PC-3 (cell line): ENCODE results near the gene HIVEP3. TPM values are rescaled to one million over a fixed set of nuclear protein-coding genes. Genes with fewer than 3 reads are reported as not detected.

Source experiments
- ATAC-seq: fragments of 200-7000 bp; cut with Tn5 transposase; 2 replicates; pipeline ENCODE4 v1.9.1; 2020; ENCODE audit warnings: mild to moderate bottlenecking, moderate library complexity
- BruUV-seq: library from RNA; stranded (reverse); fragments of 400-500 nt; replicated peaks from 2 replicates; lab custom pipeline; 2021; lab: Mats Ljungman, UMichigan
- CTCF ChIA-PET: fragments of 300-600 bp; sonication (Branson Sonifier 250); formaldehyde crosslinking; loops from one replicate; lab custom pipeline; 2022; ENCODE audit warnings: antibody characterized with exemption; lab: Charles Lee
- POLR2A ChIA-PET: fragments of 300-600 bp; sonication (Branson Sonifier 250); formaldehyde crosslinking; loops from one replicate; lab custom pipeline; 2022; ENCODE audit warnings: antibody characterized with exemption; ENCODE audit not compliant: unreplicated experiment; lab: Charles Lee
- DNase-seq: peaks from one replicate; pipeline ENCODE4 v3.0.0-alpha.2; 2015
- H2AFZ ChIP-seq: fragments of 300-600 bp; sonication (generic); 2 replicates; pipeline ENCODE4 v1.6.0; 2016; ENCODE audit warnings: antibody characterized with exemption, low read length
- H3F3A ChIP-seq: fragments of 300-600 bp; sonication (generic); one replicate; pipeline ENCODE4 v1.6.0; 2017; ENCODE audit warnings: antibody characterized with exemption, low read length, control low read depth, mild to moderate bottlenecking; ENCODE audit not compliant: unreplicated experiment
- H3K27ac ChIP-seq: fragments of 300-600 bp; sonication (generic); 2 replicates; pipeline ENCODE4 v1.5.1; 2016; ENCODE audit warnings: mild to moderate bottlenecking, low read length
- H3K27me3 ChIP-seq: fragments of 300-600 bp; sonication (generic); 2 replicates; pipeline ENCODE4 v1.6.1; 2016; ENCODE audit warnings: low read length, mixed read lengths
- H3K36me3 ChIP-seq: fragments of 300-600 bp; sonication (generic); 2 replicates; pipeline ENCODE4 v1.6.1; 2016; ENCODE audit warnings: low read depth, mixed run types, low read length, mixed read lengths
- H3K4me1 ChIP-seq: fragments of 300-600 bp; sonication (generic); 2 replicates; pipeline ENCODE4 v1.5.1; 2016; ENCODE audit warnings: low read length; ENCODE audit not compliant: insufficient read depth
- H3K4me2 ChIP-seq: fragments of 300-600 bp; sonication (generic); 2 replicates; pipeline ENCODE4 v1.6.0; 2016; ENCODE audit warnings: low read length
- H3K4me3 ChIP-seq: fragments of 300-600 bp; sonication (generic); 2 replicates; pipeline ENCODE4 v1.5.1; 2016; ENCODE audit warnings: mild to moderate bottlenecking, low read length, mixed read lengths
- H3K79me2 ChIP-seq: fragments of 300-600 bp; sonication (generic); 2 replicates; pipeline ENCODE4 v1.6.1; 2017; ENCODE audit warnings: low read length, mixed read lengths
- H3K9ac ChIP-seq: fragments of 300-600 bp; sonication (generic); 2 replicates; pipeline ENCODE4 v1.6.0; 2016; ENCODE audit warnings: mild to moderate bottlenecking, low read length
- H3K9me2 ChIP-seq: fragments of 300-600 bp; sonication (generic); replicated peaks from 2 replicates; pipeline ENCODE4 v1.6.1; 2016; ENCODE audit warnings: mixed run types, low read length, mixed read lengths
- H3K9me3 ChIP-seq: fragments of 300-600 bp; sonication (generic); 2 replicates; pipeline ENCODE4 v1.6.1; 2016; ENCODE audit warnings: low read length, mixed read lengths
- H4K20me1 ChIP-seq: fragments of 300-600 bp; sonication (generic); 2 replicates; pipeline ENCODE4 v1.6.1; 2016; ENCODE audit warnings: low read length, mixed read lengths
- CTCF ChIP-seq: fragments of 300-600 bp; sonication (generic); conservative IDR thresholded peaks from 2 replicates; pipeline ENCODE4 v1.5.1; 2017; ENCODE audit warnings: antibody characterized with exemption, low read depth, mild to moderate bottlenecking, low read length
- EZH2 ChIP-seq: fragments of 300-600 bp; sonication (generic); IDR thresholded peaks from one replicate; pipeline ENCODE4 v1.6.1; 2017; ENCODE audit warnings: antibody characterized with exemption, mild to moderate bottlenecking, low read length; ENCODE audit not compliant: unreplicated experiment
- EZH2phosphoT487 ChIP-seq: fragments of 300-600 bp; sonication (generic); IDR thresholded peaks from 2 replicates; pipeline ENCODE4 v1.6.1; 2018; ENCODE audit warnings: mild to moderate bottlenecking, antibody characterized with exemption, low read length, borderline replicate concordance
- intact Hi-C: fragments of 100-400 bp; cut with micrococcal nuclease; formaldehyde crosslinking; loops from 2 replicates; pipeline ENCODE4 v1.9.0; 2023
- total RNA-seq: library from RNA; depleted of rRNA; stranded (reverse); fragments of >200 nt; gene quantifications from 2 replicates; pipeline ENCODE4 v1.2.3, GENCODE V29; 2014

Gene HIVEP3
- total RNA-seq, 1 experiment from 2014 or later: 9.8 TPM

DNA sequence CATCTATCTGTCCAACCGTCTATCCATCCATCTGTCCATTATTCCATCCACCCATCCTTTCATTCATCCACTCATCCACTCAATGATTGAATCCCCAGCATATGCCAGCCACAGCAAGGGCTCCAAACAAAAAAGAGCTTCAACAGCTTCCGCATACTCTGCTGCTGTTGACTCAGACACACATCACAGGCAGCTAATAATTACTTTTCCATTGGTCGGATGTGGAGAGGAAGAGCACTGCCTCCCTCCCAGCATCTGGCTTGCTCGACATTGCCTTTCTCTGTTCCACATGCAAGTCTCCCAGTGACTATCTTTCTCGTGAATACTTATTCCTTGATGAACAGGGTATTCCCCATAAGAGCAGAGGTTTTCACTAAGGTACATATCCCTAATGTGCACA lies 176.5 kb downstream of the HIVEP3 start:
- Histone ChIP-seq H3K27ac (peak overlapping the region; percentile 38), H3K4me1 (peaks cover 30% of the 10 kb centered on the region), H4K20me1 (no peaks in the 10 kb centered on the region), H3K9me2 (no peaks in the 10 kb centered on the region), H3K27me3 (no peaks in the 10 kb centered on the region), H3K9me3 (no peaks in the 10 kb centered on the region), H3F3A (no peaks in the 10 kb centered on the region), H3K36me3 (no peaks in the 10 kb centered on the region), H3K9ac (no peak overlapping the region), H3K4me2 (no peak overlapping the region), H3K4me3 (no peak overlapping the region), H2AFZ (no peak overlapping the region), H3K79me2 (no peaks in the 10 kb centered on the region)
- BruUV-seq: no TSS peak
- DNase-seq (peak; percentile 69), ATAC-seq (peak; percentile 95)
- CTCF ChIA-PET: no interaction called here
- no peak for TF ChIP-seq EZH2
- intact Hi-C loops: no loop called here
- POLR2A ChIA-PET: no interaction called here

DNA sequence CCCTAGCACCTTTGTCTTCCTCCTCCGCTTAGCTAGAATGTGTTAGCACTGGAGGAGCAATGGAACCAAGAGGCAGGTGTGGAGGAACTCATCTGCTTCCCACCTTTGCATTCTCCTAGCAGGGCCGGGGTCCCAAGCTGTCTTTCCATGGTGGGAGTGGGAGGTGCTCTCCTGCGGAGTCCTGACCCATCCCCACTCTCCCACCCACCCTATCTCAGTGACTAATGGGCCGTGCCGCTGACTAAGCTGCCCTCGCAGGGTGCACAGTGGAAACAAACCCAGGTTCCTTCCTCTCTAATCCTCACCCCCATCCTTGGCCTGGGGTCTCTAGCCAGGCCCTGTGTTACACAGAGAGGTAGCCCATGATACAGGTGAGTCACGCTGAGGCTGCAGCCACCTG lies 177.5 kb downstream of the HIVEP3 start:
- no peaks in the 10 kb centered on the region for H3K9me2 ChIP-seq
- BruUV-seq: no TSS peak
- ChIA-PET CTCF (no interaction called here), POLR2A (no interaction called here)
- TF ChIP-seq EZH2 (no peak), EZH2phosphoT487 (no peak), CTCF (no peak)
- H3K36me3 ChIP-seq: no peaks in the 10 kb centered on the region
- peaks cover 30% of the 10 kb centered on the region for H3K4me1 ChIP-seq
- H3F3A ChIP-seq: no peaks in the 10 kb centered on the region
- H3K9ac ChIP-seq: no peak overlapping the region
- ATAC-seq (peak; percentile 29; the same call in 1 of the 2 replicates), DNase-seq (peak; percentile 27)
- no peaks in the 10 kb centered on the region for H4K20me1 ChIP-seq
- no peaks in the 10 kb centered on the region for H3K79me2 ChIP-seq
- H2AFZ ChIP-seq: no peak overlapping the region
- H3K27ac ChIP-seq: peak overlapping the region; percentile 14
- H3K27me3 ChIP-seq: no peaks in the 10 kb centered on the region
- no peak overlapping the region for H3K4me2 ChIP-seq
- intact Hi-C loops: no loop called here
- H3K9me3 ChIP-seq: no peaks in the 10 kb centered on the region
- no peak overlapping the region for H3K4me3 ChIP-seq

DNA sequence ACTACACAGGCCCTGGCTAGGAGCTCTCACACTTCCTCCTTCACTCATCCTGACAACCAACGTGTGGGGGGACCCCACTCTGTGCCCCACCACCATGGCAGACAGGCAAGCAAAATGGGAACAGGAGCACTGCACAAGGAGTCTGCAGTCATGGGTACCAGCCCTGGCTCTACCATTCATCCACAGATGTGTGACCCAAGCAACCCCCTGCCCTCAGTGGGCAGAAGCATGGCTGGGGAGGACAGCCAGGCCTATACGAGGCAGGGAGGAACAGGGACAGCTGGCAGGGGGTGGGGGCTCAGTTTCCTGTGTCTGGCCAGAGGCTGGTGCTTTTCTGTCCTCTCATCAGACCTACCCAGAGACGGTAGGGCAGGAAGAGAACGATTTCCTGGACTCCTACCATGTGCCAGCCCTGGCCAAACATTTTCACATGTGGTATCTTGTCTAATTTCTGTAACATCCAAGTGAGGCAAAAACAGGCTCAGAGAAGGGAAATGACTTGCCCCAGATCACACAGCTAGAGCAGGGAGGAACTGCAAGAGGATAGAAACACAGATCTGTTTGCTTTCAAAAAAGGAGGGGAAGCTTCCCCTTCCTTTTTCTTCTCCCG lies 178.0 kb downstream of the HIVEP3 start:
- BruUV-seq: no TSS peak
- TF ChIP-seq EZH2phosphoT487 (no peak), CTCF (no peak), EZH2 (no peak)
- no peak overlapping the region for H3K9ac ChIP-seq
- DNase-seq (no peak), ATAC-seq (no peak)
- no peaks in the 10 kb centered on the region for H3K9me2 ChIP-seq
- no peaks in the 10 kb centered on the region for H3K36me3 ChIP-seq
- no peak overlapping the region for H3K4me3 ChIP-seq
- intact Hi-C loops: no loop called here
- no peaks in the 10 kb centered on the region for H3K79me2 ChIP-seq
- no peaks in the 10 kb centered on the region for H3K27me3 ChIP-seq
- no peaks in the 10 kb centered on the region for H3K9me3 ChIP-seq
- H3K4me1 ChIP-seq: peaks cover 30% of the 10 kb centered on the region
- POLR2A ChIA-PET: no interaction called here
- CTCF ChIA-PET: no interaction called here
- no peaks in the 10 kb centered on the region for H3F3A ChIP-seq
- peak overlapping the region; percentile 14 for H3K27ac ChIP-seq
- H3K4me2 ChIP-seq: no peak overlapping the region
- no peaks in the 10 kb centered on the region for H4K20me1 ChIP-seq
- no peak overlapping the region for H2AFZ ChIP-seq
